Adrenal gland (tissue), 5 donors: Measurements from ENCODE around the gene OR5T1.

Experiments used
- CTCF ChIP-seq, 6 experiments: fragments of 450-650 bp in 4 of 6; fragments of 200-600 bp in 2 of 6; sonication (generic) in 1 of 6; IDR thresholded peaks; 1 replicate in 5 of 6; 2 replicates in 1 of 6; pipeline versions ENCODE4 v1.5.1 to v1.8.0; 2016 to 2021; ENCODE audit warnings: antibody characterized with exemption in 6 of 6, mild to moderate bottlenecking in 2 of 6, moderate library complexity in 1 of 6
- POLR2A ChIP-seq, 2 donors: fragments of 450-650 bp; IDR thresholded peaks; one replicate each; pipeline ENCODE4 v1.6.1; 2017; ENCODE audit warnings: antibody characterized with exemption in 2 of 2, mild to moderate bottlenecking in 2 of 2, moderate library complexity in 1 of 2
- donor health status: DM: no; HTN: no; CAD: no.

- TF ChIP-seq POLR2A (IDR thresholded peaks at IDR 0.05) (no peak), CTCF (IDR thresholded peaks at IDR 0.05) (no peak)
Observed at GRCh38 chr11:56234155-56234554, 39.8 kb upstream of the OR5T1 start, which contains the start of gene OR5T2.
